GM12878 (cell line): ENCODE results near the gene CACNG4. TPM values are rescaled to one million over a fixed set of nuclear protein-coding genes. Genes with fewer than 3 reads are reported as not detected.

Experiments
- ATAC-seq: fragments of 200-7000 bp; cut with Tn5 transposase; 3 replicates; pipeline ENCODE4 v1.9.1; 2020; ENCODE audit warnings: mild to moderate bottlenecking, moderate library complexity
- Bru-seq: library from RNA; stranded (reverse); fragments of 400-500 nt; gene quantifications from one replicate; lab custom pipeline; 2021; lab: Mats Ljungman, UMichigan
- BruChase-seq, 2 experiments: library from RNA; stranded (reverse); fragments of 400-500 nt; gene quantifications; one replicate each; lab custom pipeline; 2021; lab: Mats Ljungman, UMichigan
- BruUV-seq: library from RNA; stranded (reverse); fragments of 400-500 nt; replicated peaks from 2 replicates; lab custom pipeline; 2021; lab: Mats Ljungman, UMichigan
- CTCF ChIA-PET: fragments of 300-600 bp; sonication (Branson Sonifier 250); formaldehyde crosslinking; extraction: SDS; loops from one replicate; lab custom pipeline; 2021; ENCODE audit warnings: inconsistent platforms; lab: Yijun Ruan, JAX
- POLR2A ChIA-PET: fragments of 350-600 bp; formaldehyde crosslinking; extraction: SDS; loops from one replicate; lab custom pipeline; 2021; ENCODE audit warnings: inconsistent platforms; lab: Charles Lee
- RAD21 ChIA-PET: fragments of 300-600 bp; sonication (Branson Sonifier 250); formaldehyde crosslinking; loops from one replicate; lab custom pipeline; 2023; ENCODE audit warnings: antibody characterized with exemption; ENCODE audit not compliant: unreplicated experiment; lab: Charles Lee
- SMC1A ChIA-PET: fragments of 300-600 bp; sonication (Branson Sonifier 250); formaldehyde crosslinking; loops from one replicate; lab custom pipeline; 2023; ENCODE audit not compliant: unreplicated experiment, uncharacterized antibody; lab: Charles Lee
- DNase-seq: peaks from one replicate; pipeline ENCODE4 v3.0.0-alpha.2; 2011; ENCODE audit warnings: low read depth, low spot score
- FAIRE-seq: peaks from 3 replicates; lab custom pipeline; 2011; peaks lifted over from hg19 to GRCh38; lab: Jason Lieb, UNC
- H2AFZ ChIP-seq: 2 replicates; pipeline ENCODE4 v1.6.0; 2011; ENCODE audit warnings: low read depth, low read length, control low read depth; ENCODE audit not compliant: control insufficient read depth
- H3K27ac ChIP-seq: 2 replicates; pipeline ENCODE4 v1.5.1; 2011; ENCODE audit warnings: control low read depth; ENCODE audit not compliant: control insufficient read depth, insufficient read depth
- H3K27me3 ChIP-seq, 2 experiments: replicated peaks in 1 of 2; 2 replicates each; pipeline versions ENCODE4 v1.6.0 to v1.6.1; 2011; ENCODE audit warnings: low read length in 1 of 2; ENCODE audit not compliant: control insufficient read depth in 2 of 2, insufficient read depth in 2 of 2
- H3K36me3 ChIP-seq, 2 experiments: 2 replicates each; pipeline ENCODE4 v1.5.1; 2011; ENCODE audit warnings: low read length in 1 of 2; ENCODE audit not compliant: control insufficient read depth in 2 of 2, insufficient read depth in 2 of 2
- H3K4me1 ChIP-seq: 2 replicates; pipeline ENCODE4 v1.6.1; 2011; ENCODE audit warnings: mild to moderate bottlenecking, low read length, moderate library complexity, mixed read lengths; ENCODE audit not compliant: control insufficient read depth, insufficient read depth
- H3K4me2 ChIP-seq: 2 replicates; pipeline ENCODE4 v1.6.0; 2011; ENCODE audit warnings: control low read depth; ENCODE audit not compliant: control insufficient read depth, insufficient read depth
- H3K4me3 ChIP-seq: fragments of 200-600 bp; sonication (generic); 2 replicates; pipeline ENCODE4 v1.5.1; 2016
- H3K79me2 ChIP-seq: 2 replicates; pipeline ENCODE4 v1.6.0; 2011; ENCODE audit warnings: low read length; ENCODE audit not compliant: control insufficient read depth, insufficient read depth
- H3K9ac ChIP-seq: 2 replicates; pipeline ENCODE4 v1.8.0; 2011; ENCODE audit warnings: low read length, control low read depth, mixed read lengths; ENCODE audit not compliant: control insufficient read depth, insufficient read depth
- H3K9me3 ChIP-seq: replicated peaks from 3 replicates; pipeline ENCODE4 v1.5.1; 2011; ENCODE audit warnings: mild to moderate bottlenecking, low read length; ENCODE audit not compliant: control insufficient read depth, insufficient read depth
- H4K20me1 ChIP-seq: 2 replicates; pipeline ENCODE4 v1.6.0; 2011; ENCODE audit not compliant: control insufficient read depth, insufficient read depth
- BHLHE40 ChIP-seq, 2 experiments: fragments of 450-650 bp in 1 of 2; IDR thresholded peaks; 2 replicates each; pipeline ENCODE4 v1.6.1; 2011 to 2017; ENCODE audit warnings: low read depth in 2 of 2, borderline replicate concordance in 1 of 2, improper control_type of control experiment in 1 of 2, low read length in 1 of 2, mild to moderate bottlenecking in 1 of 2
- BRCA1 ChIP-seq: IDR thresholded peaks from 2 replicates; pipeline ENCODE4 v1.6.1; 2011; ENCODE audit warnings: low read depth, low read length, improper control_type of control experiment
- CREB1 ChIP-seq: IDR thresholded peaks from 2 replicates; pipeline ENCODE4 v1.6.1; 2012; ENCODE audit warnings: low read depth, mild to moderate bottlenecking, inconsistent platforms
- EP300 ChIP-seq, 2 experiments: fragments of 150-350 bp in 1 of 2; IDR thresholded peaks; 2 replicates each; pipeline ENCODE4 v1.6.1; 2011 to 2012; ENCODE audit warnings: low read depth in 2 of 2, low read length in 2 of 2, borderline replicate concordance in 1 of 2, improper control_type of control experiment in 1 of 2, inconsistent platforms in 1 of 2; ENCODE audit not compliant: control insufficient read depth in 1 of 2
- ESRRA ChIP-seq: IDR thresholded peaks from 2 replicates; pipeline ENCODE4 v1.6.1; 2012; ENCODE audit warnings: mild to moderate bottlenecking, low read length, improper control_type of control experiment
- HDGF ChIP-seq: fragments of 450-650 bp; IDR thresholded peaks from 2 replicates; pipeline ENCODE4 v1.6.1; 2016; ENCODE audit warnings: antibody characterized with exemption
- KAT2A ChIP-seq: conservative IDR thresholded peaks from 2 replicates; pipeline ENCODE4 v1.6.1; 2011; ENCODE audit warnings: low read depth, low read length; ENCODE audit not compliant: control insufficient read depth
- KDM1A ChIP-seq: fragments of 200-600 bp; sonication (generic); IDR thresholded peaks from 2 replicates; pipeline ENCODE4 v1.6.1; 2016; ENCODE audit warnings: borderline replicate concordance
- MXI1 ChIP-seq: fragments of 150-350 bp; IDR thresholded peaks from 2 replicates; pipeline ENCODE4 v1.6.1; 2011; ENCODE audit warnings: low read depth, mild to moderate bottlenecking, inconsistent platforms, low read length, improper control_type of control experiment
- PML ChIP-seq: IDR thresholded peaks from 2 replicates; pipeline ENCODE4 v1.6.1; 2012; ENCODE audit warnings: low read length, inconsistent platforms
- SMAD5 ChIP-seq: IDR thresholded peaks from 2 replicates; pipeline ENCODE4 v1.6.1; 2016; ENCODE audit warnings: antibody characterized with exemption, low read depth
- SMC3 ChIP-seq: IDR thresholded peaks from 2 replicates; pipeline ENCODE4 v1.6.1; 2011; ENCODE audit warnings: low read length, improper control_type of control experiment, borderline replicate concordance
- SPI1 ChIP-seq: IDR thresholded peaks from 2 replicates; pipeline ENCODE4 v1.6.1; 2011; ENCODE audit warnings: low read depth, mild to moderate bottlenecking, low read length, moderate library complexity, borderline replicate concordance; ENCODE audit not compliant: insufficient read depth
- SREBF2 ChIP-seq: IDR thresholded peaks from 2 replicates; pipeline ENCODE4 v1.6.1; 2012; ENCODE audit warnings: mild to moderate bottlenecking, low read length
- TAF1 ChIP-seq: IDR thresholded peaks from 2 replicates; pipeline ENCODE4 v1.6.1; 2011; ENCODE audit warnings: mild to moderate bottlenecking, low read depth, low read length, borderline replicate concordance
- WRNIP1 ChIP-seq: IDR thresholded peaks from 2 replicates; pipeline ENCODE4 v1.6.1; 2011; ENCODE audit warnings: low read depth, low read length, improper control_type of control experiment, borderline replicate concordance
- ZNF207 ChIP-seq: fragments of 450-650 bp; IDR thresholded peaks from 2 replicates; pipeline ENCODE4 v1.6.1; 2014; ENCODE audit warnings: antibody characterized with exemption, mild to moderate bottlenecking, borderline replicate concordance
- ZNF24 ChIP-seq: fragments of 450-650 bp; IDR thresholded peaks from 2 replicates; pipeline ENCODE4 v1.6.1; 2017; ENCODE audit warnings: antibody characterized with exemption, mild to moderate bottlenecking
- ZNF274 ChIP-seq: IDR thresholded peaks from one replicate; pipeline ENCODE4 v1.8.0; 2011; ENCODE audit not compliant: insufficient read length, insufficient read depth
- WGBS: methylation state at CpG from one replicate; pipeline ENCODE4 v1.1.6; 2016; ENCODE audit warnings: low lambda C conversion rate; ENCODE audit not compliant: insufficient replicate concordance, insufficient coverage; ENCODE audit errors: missing lambda C conversion rate; 5-methylcytosine and 5-hydroxymethylcytosine counted together
- in situ Hi-C: fragments of 300-500 bp; cut with MboI; formaldehyde crosslinking; loops from 9 replicates; pipeline ENCODE4 v1.14.3; 2018; ENCODE audit warnings: mixed read lengths
- intact Hi-C: fragments of 100-400 bp; cut with micrococcal nuclease; formaldehyde crosslinking; loops from one replicate; pipeline ENCODE4 v1.14.2; 2022; ENCODE audit not compliant: unreplicated experiment
- long read RNA-seq, 2 experiments: library from polyadenylated mRNA; unstranded; transcript quantifications; one replicate each; pipeline ENCODE4 v2.0.0, GENCODE V29; 2019 to 2020
- polyA minus RNA-seq, 3 experiments: library from RNA; depleted of rRNA, polyadenylated mRNA; stranded (reverse); fragments of >200 nt; gene quantifications; 2 replicates each; pipeline ENCODE4 v1.2.3, GENCODE V29; 2011
- polyA plus RNA-seq, 11 experiments: library from polyadenylated mRNA; depleted of rRNA in 4 of 11; unstranded in 6 of 11; stranded (reverse) in 5 of 11; fragments of >200 nt; fragmentation: Nextera tagmentation in 4 of 11; fragmentation: Illumina TruSeq in 1 of 11; extraction: Ambion mirVana in 4 of 11; extraction: Trizol in 1 of 11; gene quantifications; 1 replicate in 1 of 11; 2 replicates in 10 of 11; pipeline versions ENCODE4 v1.2.1 to v1.2.3, GENCODE V29; 2011 to 2016; ENCODE audit warnings: inconsistent platforms in 2 of 11, missing spikeins in 2 of 11, low read depth in 1 of 11
- total RNA-seq, 4 experiments: library from RNA; depleted of rRNA in 3 of 4; stranded (reverse); fragments of >200 nt in 3 of 4; fragmentation: Illumina TruSeq in 1 of 4; extraction: Trizol in 1 of 4; gene quantifications; 2 replicates each; pipeline versions ENCODE4 v1.2.1 to v1.2.3, GENCODE V29; 2013 to 2021
- TF ChIP-seq, protein P1 (sequence below): fragments of 450-650 bp; IDR thresholded peaks from 2 replicates; pipeline ENCODE4 v1.6.1; 2017; ENCODE audit warnings: low read depth, mild to moderate bottlenecking, moderate library complexity

CACNG4 gene
- total RNA-seq (2013; cell fraction: nucleolus; rRNA removed), result not detected in 2 replicates
- total RNA-seq (2014; rRNA removed) (not detected in 2 replicates), total RNA-seq (2014; rRNA removed; fragmentation: Illumina TruSeq; extraction: Trizol) (not detected in 2 replicates), total RNA-seq (2021) (0.08 TPM in 1 of 2 replicates, not detected in the other), polyA plus RNA-seq (2011; rRNA removed) (0.04 and 0.08 TPM in 2 replicates), polyA plus RNA-seq (2014; fragmentation: Illumina TruSeq; extraction: Trizol) (not detected in 2 replicates), polyA plus RNA-seq (2014; fragmentation: Nextera tagmentation; extraction: Ambion mirVana) (not detected), polyA plus RNA-seq (2014; rRNA removed) (not detected in 2 replicates), polyA plus RNA-seq (2016; fragmentation: Nextera tagmentation; extraction: Ambion mirVana) (not detected), polyA minus RNA-seq (2011; rRNA and poly(A)+ RNA removed) (0.10 TPM in 1 of 2 replicates, not detected in the other), Bru-seq, nascent RNA (percentile 26 among the genes with signal in this experiment), BruChase-seq, experiment 1, labeled RNA remaining after a 6-hour chase (percentile 38 among the genes with signal in this experiment), BruChase-seq, experiment 2, labeled RNA remaining after a 2-hour chase (percentile 31 among the genes with signal in this experiment)
- not detected for polyA plus RNA-seq (2011; ENCODE audit: low read depth)
- polyA plus RNA-seq (2011; cell fraction: cytosol; rRNA removed), result 0.17 and 0.19 TPM in 2 replicates
- 0.03 and 0.07 TPM in 2 replicates for polyA plus RNA-seq (2011; cell fraction: nucleus; rRNA removed)
- polyA plus RNA-seq (2012), result not detected in 2 replicates
- polyA minus RNA-seq (2011; cell fraction: cytosol; rRNA and poly(A)+ RNA removed), result not detected in 2 replicates
- not detected in 2 replicates for polyA minus RNA-seq (2011; cell fraction: nucleus; rRNA and poly(A)+ RNA removed)
- long read RNA-seq, experiment 1, result 0 reads
- long read RNA-seq, experiment 2, result 0 reads

DNA sequence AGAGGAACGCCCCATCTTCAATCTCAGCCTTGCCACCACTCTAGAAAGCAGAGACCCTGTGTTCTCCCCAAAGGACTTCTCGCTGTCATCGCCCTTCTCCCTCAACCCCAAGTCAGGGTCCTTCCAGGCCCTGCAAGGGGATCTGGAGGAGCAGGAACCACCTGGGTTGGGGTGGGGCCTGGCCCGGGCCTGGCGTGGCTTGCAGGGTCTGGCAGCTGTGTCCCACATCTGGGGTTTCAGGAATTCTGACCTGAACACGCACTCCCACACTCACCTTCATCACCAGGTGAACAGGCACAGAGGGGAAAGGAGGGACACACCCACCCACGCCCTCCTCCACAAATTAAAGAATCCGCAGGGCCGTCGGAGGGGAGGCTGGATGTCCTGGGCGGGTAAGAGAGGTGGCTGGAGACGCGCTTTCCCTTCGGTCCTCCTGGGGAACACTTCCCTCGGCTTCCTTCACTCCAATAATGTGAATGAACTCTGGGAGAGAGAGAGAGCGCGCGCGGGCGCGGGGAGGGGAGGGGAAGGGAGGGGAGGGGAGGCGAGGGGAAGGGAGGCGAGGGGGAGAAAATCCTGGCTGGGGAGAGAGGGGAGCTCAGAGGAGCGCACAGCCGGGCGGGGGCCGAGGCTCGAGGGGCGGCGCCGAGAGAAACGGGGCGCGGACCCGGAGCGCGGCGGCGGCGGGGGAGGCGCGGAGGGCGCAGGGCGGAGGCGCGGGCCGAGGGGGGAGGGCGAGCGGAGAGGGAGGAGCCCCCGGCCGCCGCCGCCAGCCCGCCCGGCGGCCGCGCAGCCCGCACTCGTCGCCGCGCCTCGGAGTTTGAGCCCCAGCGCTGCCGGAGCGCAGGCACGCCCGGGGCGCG is at the start of gene CACNG4:
TSS of gene CACNG4 (plus strand) at position 799 of the 863 bp plus-strand sequence. CDS start 205 bp downstream, outside the sequence.
- Histone ChIP-seq H3K9me3 (no peaks in the 10 kb centered on the region), H3K27me3 (peaks cover 19 to 21% of the 10 kb centered on the region in 2 experiments), H4K20me1 (peaks cover 3% of the 10 kb centered on the region; the same call in 1 of the 2 replicates), H3K4me1 (peaks cover 4% of the 10 kb centered on the region; the same call in 1 of the 2 replicates), H3K4me3 (no peak within 1 kb of the TSS), H2AFZ (no peak within 1 kb of the TSS)
- 19% methylated on average over 14 of the region's 71 CpGs for WGBS
- in situ Hi-C loops (no loop called here), intact Hi-C loops (no loop called here)
- no peak for ATAC-seq
- TF ChIP-seq BHLHE40 (IDR thresholded peaks at IDR 0.05; ENCODE audit: borderline replicate concordance in 1 of 2, low read depth in 2 of 2, low read length in 1 of 2) (no peak), MXI1 (no peak), TAF1 (no peak), KAT2A (no peak), EP300 (IDR thresholded peaks at IDR 0.05; ENCODE audit: borderline replicate concordance in 1 of 2, control insufficient read depth in 1 of 2, low read depth in 2 of 2, low read length in 2 of 2) (no peak), WRNIP1 (no peak), ZNF274 (no peak), HDGF (no peak), ZNF207 (no peak), SPI1 (no peak), SMC3 (no peak), KDM1A (no peak), PML (no peak), ESRRA (no peak), CREB1 (no peak), SREBF2 (no peak), ZNF24 (no peak), BRCA1 (no peak), SMAD5 (no peak)
- TF ChIP-seq, protein P1, sequence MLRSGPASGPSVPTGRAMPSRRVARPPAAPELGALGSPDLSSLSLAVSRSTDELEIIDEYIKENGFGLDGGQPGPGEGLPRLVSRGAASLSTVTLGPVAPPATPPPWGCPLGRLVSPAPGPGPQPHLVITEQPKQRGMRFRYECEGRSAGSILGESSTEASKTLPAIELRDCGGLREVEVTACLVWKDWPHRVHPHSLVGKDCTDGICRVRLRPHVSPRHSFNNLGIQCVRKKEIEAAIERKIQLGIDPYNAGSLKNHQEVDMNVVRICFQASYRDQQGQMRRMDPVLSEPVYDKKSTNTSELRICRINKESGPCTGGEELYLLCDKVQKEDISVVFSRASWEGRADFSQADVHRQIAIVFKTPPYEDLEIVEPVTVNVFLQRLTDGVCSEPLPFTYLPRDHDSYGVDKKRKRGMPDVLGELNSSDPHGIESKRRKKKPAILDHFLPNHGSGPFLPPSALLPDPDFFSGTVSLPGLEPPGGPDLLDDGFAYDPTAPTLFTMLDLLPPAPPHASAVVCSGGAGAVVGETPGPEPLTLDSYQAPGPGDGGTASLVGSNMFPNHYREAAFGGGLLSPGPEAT, result no peak
- TF ChIP-seq, all 136 proteins: peak for 0
- H3K79me2 ChIP-seq, result no peaks in the 10 kb centered on the region
- no peak for DNase-seq
- ChIA-PET RAD21 (no interaction called here), POLR2A (no interaction called here), CTCF (no interaction called here), SMC1A (no interaction called here)
- H3K4me2 ChIP-seq, result peak within 1 kb of the TSS; percentile 64
- no peaks in the 10 kb centered on the region for H3K36me3 ChIP-seq
- H3K9ac ChIP-seq, result no peak within 1 kb of the TSS
- no TSS peak for BruUV-seq
- no peak for FAIRE-seq
- H3K27ac ChIP-seq, result no peak within 1 kb of the TSS
